ENCODE results near the gene PLPP3.

Gene PLPP3

GRCh38 chr1:56517404-56518130, 61.8 kb downstream of the PLPP3 start:
- no peak for DNase-seq

DNA sequence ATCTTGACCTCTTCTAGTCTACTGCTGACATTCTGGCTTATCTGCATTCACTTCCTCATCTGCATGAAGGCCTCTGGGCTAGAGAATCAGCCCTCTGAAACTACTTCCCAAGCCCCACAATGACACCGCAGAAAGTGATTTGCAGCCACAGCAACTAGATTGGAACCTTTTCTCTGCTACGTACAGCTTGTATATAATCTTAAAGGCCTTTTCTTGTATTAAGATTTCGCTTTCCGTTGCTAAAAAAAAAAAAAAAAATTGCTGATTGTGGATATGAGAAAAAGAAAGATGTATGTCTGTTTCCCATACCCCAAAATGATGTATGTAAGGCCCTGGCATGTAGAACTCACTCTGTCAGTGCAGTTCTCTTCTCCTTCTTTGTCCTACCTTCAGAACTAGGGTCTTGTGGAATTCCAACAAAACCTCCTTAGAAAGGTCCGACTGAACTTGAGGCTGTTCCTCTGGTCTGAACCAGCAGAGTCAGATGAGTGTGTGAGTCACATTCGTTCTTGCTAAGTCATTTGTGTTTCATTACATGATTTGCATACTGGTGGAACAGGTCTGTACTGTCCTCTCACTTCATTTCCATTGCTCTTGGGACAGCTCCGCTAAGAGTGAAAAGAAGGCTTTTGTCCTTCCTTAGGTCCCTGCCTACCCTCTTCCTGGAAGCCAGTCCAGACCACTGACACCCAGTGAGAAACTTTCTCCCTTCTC, 62.7 kb downstream of the PLPP3 start:
- DNase-seq, result no peak

GRCh38 chr1:56515898-56516538, 63.3 kb downstream of the PLPP3 start:
- DNase-seq, result no peak

DNA sequence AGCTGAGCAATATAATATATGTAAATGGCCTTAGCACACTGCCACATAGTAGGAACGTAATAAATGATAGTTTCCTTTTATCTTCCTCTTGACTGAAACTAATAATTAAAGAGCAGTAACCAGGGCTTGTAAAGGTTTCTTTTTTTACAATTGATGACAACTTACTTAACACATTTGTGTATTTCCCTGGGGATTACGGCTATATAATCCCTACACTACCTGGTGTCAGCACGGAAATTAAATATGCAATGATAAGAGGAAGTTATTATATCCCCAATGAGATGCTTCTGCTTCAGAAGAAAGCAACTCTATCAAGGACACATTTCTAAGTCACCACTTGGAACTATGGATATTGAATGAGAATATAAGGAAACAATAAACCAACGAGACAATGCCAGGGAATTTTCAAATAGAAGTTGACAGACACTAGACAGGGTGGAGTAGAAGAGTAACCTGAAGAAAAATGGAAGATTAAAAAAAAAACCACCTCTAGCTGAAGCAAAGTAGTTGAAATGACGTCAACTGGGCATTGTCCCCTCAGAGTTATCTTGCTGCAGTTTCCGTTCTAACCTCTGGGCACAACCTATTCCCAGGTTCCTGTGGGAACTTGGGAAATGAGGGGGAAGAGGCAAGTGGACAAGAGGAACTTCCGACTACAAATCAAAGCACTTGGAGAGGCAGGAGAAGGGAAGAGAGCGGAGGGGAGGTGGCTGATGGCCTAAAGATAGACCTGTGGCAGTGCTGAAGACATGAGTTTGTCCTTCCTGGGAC, 66.5 kb downstream of the PLPP3 start:
- DNase-seq, result no peak

DNA sequence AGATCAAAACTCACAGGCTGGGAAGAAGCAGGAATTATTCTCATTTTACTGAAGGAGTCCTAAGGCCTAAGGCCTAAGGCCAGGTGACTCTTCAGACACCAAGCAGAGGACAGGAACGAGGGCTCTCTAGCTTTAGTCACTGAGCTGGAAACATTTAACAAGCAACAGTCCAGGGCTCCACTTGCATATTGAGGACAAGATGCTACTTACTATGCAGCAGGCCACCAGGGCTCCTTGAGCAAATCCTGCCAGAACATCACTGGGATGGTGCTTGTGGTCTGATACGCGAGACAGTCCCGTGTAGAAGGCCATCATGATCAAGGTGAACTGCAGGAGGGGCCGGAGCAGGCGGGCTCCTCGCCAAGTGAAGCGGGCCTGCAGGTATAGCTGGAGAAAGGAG, 67.6 kb downstream of the PLPP3 start:
- no peak for DNase-seq

GRCh38 chr1:56511364-56511763, 68.0 kb downstream of the PLPP3 start:
- no peak for DNase-seq

DNA sequence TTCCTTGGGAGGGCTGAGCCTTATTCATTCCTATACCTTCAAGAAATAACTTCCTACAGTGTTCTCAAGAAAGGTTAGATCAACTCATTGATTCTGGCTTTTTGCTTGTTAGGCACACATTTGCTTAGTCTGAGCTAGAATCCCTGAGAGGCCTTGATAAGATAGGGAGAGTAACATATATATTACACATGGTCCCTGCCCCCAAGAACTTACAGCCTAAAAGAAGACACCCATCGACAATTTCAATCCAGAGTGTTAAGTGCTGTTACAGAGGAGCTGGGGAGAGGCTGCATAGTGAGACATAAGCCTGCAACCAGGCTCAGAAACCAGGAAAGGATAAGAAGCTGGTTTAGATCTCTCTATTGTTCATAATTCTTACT, 68.7 kb downstream of the PLPP3 start:
- DNase-seq, result no peak

DNA sequence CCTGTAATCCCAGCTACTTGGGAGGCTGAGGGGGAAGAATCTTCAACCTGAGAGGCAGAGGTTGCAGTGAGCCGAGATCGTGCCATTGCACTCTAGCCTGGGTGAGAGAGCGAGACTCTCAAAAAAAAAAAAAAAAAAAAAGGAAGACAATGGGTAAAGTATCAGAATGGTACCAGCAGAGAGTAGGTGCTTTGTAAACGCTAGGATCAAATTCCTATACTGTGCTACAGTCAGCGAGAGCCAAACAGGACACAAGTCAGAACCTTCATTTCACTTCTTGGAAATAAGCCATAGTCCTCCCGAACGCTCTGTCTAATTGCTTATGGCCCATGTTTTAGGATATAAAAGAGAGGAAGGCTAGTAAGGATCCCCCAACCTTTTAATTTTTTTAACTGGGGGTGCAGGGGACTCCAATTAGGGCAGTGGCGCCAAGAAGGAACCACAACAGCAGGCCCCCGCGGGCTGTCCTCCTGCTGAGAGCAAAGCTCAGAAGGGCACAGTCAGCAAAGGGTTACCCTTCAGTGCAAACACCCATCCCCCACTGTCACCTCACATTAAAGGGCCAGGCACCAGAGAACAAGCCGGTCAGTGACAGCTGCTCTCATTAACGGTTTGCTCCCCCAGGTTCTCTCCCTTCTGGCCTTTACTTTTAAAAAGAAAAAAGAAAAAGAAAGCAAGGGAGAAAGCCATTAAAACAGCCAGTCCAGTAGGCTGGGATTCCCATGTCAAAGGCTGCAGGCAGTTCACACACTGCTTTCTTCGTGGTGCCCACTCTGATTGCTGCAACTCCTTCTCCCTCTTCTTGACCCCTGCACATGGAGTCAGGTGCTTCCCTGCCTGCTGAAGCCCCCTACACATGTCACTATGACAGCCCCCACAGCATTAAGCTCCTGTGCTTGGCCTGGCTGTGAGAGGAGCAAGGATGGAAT, 69.4 kb downstream of the PLPP3 start:
- no peak for DNase-seq

DNA sequence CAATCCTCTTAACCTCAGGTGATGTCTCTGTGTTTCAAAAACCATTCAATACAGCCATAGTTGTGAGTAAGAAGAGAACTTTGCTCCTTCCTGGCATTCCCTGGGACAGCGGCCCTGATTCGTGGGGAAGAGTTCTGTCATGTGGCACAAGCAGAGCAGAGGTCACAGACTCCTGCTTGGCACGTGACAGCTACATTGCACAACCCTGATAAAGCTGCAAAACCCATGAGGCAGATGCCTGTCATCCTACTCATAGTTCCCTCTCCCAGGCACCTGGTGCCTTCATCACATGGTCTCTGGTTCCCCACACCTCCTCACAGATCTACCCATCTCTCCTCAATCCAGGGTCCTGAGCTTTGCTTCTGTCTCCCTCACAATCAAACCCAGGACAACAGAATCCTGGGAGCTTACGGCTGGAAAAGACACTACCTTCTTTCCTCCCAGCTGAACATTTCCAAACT, 70.8 kb downstream of the PLPP3 start:
- DNase-seq, result no peak

- no peak for DNase-seq
These were observed 71.3 kb downstream of the PLPP3 start for GRCh38 chr1:56507925-56508522.

- no peak for DNase-seq
These were observed 72.3 kb downstream of the PLPP3 start for GRCh38 chr1:56506951-56507491.

DNA sequence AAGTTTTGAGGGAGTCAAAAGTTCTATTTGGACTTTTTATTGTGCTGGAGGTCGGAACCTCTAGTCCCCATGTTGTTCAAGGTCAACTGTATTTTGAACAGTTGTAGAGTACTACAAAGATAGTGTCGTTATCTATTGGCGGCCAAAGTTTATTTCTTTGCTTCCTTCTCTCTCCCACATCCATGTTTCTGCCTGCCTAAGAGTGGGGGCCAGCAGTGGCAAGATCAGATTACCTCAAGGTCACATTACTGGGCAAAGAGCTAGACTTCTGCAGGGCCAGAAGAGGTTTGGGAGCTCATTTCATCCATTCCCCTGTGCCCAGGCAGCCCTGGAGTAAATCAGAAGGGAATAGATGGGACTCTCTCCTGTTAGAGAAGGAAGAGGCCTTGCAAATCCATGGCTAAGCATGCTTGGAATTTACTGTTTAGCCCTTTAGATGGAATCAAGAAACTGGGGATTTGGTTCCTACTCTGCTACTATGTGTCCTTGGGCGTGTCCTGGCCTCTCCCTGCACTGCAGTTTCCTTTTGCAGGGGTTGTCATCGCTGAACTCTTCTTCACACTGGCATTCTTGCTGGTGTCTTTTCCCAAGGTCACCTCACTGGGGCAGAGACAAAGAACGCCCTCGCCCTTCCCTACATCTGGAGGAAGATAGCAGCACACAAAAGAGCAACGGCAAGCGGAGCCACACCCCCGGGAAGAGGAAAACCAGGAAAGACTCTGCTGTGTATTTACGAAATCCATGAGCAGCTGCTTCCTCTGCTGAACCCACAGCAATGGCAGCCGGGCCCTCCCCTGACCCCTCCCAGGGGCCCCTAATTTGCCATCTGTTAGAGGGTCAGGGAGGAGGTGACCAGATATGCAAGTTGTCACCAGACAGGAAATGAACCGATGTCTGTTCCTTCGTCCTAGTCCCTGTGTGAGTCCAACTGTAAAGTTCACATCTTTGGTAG, 73.3 kb downstream of the PLPP3 start:
- no peak for DNase-seq

- DNase-seq, result no peak
These were observed 76.6 kb downstream of the PLPP3 start for GRCh38 chr1:56502700-56503245.

- no peak for DNase-seq
These were observed 77.5 kb downstream of the PLPP3 start for GRCh38 chr1:56501888-56502287.

- no peak for DNase-seq
These were observed 77.9 kb downstream of the PLPP3 start for GRCh38 chr1:56501426-56501825.

DNA sequence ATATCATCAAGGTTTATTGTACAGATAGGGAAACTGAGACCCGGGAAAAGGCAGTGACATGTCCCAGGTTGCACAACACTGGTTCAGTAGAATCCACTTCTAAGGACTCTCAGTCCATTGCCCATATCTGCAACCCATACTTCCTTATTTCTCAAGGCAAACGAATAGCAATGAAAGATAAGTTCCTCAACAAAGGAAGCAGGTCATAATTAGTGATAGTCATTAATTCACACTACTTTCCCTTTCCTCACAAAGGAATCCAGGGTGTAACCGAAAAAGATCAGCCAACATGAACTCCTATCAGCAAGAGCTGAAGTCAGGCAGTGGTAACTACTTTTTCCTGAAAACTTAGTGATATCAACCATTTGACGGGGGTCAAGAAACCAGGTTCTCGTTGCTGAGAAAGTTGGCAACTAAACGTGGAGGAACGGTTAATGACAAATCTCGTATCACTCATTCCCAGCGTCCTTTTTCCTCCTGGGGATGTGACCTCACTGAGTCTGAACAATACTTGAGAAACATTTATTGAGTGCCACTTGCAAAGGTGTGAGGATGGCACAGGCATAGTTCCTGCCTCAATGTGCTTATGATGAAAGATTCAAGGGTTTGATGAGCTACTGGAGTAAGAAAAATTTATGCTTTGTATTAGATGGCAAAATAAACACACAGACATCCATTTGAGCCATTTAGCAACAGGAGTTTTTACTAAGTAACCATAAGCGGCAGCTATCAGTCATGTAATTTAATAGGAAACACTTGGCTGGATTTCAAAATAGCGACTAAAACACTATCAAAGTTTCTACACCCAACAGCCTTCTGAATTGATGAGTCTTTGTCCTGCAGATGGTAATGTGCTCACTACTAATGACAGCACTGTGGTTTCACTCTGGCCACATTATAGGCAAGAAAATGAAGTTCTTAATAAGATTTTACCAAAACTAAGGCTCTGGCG, 82.3 kb downstream of the PLPP3 start:
- DNase-seq, result no peak

DNA sequence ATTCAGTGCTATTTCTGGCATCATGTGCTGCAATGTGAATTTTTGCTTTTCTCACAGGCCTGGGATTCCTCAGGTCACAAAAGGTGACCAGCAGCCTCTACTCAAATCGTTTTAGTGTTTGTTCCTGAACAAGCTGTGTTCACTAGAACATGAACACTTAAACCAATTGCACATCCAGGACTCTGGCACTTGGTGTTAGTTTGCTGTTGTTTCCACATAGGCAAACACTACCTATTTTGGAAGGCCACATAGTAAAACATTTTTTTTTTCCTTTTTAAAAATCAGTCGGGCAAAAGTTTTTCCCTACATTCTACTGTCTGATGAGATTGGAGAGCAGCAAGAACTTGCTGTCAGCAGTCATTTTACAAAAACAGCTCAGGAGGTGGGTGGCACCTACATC, 83.2 kb downstream of the PLPP3 start:
- DNase-seq, result no peak

DNA sequence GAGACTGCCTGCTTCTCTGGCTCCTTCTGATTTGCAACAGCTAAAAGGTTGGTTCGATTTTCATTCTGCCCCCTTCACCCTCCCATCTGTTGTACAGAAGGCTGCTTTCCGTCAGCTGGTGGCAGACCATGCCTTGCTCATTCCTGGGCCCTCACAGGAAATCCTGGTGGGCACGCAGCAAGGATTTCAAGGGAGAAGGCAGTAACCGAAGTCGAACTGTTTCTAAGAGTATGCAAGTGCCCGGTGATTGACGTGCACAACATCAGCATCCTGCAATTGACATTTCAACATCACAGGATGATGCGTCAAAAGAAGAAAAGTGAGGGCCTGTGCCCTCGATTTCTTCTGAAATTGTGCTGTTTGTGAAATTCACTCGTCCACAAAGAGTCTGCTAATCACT, 83.8 kb downstream of the PLPP3 start:
- DNase-seq, result no peak

DNA sequence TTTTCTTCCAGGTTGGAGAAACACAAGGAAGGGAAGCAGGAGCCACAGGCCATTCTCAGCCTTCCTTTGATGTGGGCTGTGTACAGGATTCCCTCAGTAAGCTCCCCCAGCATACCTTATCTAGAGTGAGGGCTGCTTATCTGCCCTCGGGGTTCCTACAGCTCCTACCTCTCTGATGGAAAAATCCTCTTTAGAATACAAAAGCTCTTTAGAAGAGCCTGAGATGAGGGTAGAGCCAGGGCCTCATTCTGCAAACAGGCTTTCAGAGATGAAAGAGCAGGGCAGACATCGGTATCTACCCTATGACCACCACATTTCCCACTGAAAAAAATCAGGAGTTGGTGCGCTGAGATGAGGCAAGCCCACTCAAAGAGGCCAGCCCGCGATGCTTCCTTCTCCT, 85.1 kb downstream of the PLPP3 start:
- no peak for DNase-seq
